Occipital lobe (tissue), 2 donors: ENCODE results near the gene PEAK1. TPM values are rescaled to one million over a fixed set of nuclear protein-coding genes. Genes with fewer than 3 reads are reported as not detected.

ENCODE experiments used
- DNase-seq: peaks from one replicate; lab custom pipeline; 2025; lab: John Stamatoyannopoulos, UW
- total RNA-seq: library from RNA; depleted of rRNA; stranded (reverse); fragments of >200 nt; gene quantifications from one replicate; pipeline ENCODE4 v1.2.3, GENCODE V29; 2014

The PEAK1 gene
- total RNA-seq, 1 donor from 2014 or later: 25.4 TPM

GRCh38 chr15:77064539-77065308 is 355.2 kb downstream of the PEAK1 start:
- DNase-seq: no peak

- no peak for DNase-seq
These were observed 355.8 kb downstream of the PEAK1 start for GRCh38 chr15:77064063-77064462.

DNA sequence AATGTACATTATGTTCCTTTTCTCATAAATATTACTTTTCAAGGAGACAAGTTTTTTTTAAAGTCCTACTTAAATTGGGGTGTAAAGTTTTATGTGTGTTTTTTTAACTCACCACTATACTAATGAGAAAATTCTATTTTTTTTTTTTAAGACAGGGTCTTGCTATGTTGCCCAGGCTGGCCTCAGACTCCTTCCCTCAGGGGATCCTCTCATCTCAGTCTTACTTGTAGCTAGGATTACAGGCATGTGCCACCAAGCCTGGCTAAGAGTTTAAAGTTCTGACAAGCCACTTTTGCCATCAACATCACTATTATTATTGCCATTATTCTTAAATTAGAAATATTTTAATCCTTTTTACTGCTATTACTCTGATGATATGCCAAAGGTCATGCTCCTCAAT is 356.7 kb downstream of the PEAK1 start:
- no peak for DNase-seq

DNA sequence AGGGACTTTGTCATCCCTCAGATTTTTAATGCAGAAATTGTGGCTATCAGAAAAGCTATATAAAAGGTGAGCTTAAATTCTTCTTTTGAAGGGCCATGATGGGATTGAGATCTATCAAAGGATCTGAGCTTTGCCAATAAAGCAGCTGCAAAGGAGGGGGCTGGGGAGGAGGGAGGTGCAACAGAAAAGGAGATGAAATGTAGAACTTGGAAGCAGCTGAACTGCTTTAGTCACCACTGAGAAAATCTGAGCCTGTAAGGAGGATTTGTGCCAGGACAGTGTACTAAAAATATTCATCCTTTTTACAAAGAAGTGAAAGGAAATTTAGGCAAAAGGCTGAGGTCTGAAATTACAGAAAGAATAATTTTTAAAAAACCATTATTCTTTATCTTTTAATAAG is 359.4 kb downstream of the PEAK1 start:
- DNase-seq: peak; percentile 46

DNA sequence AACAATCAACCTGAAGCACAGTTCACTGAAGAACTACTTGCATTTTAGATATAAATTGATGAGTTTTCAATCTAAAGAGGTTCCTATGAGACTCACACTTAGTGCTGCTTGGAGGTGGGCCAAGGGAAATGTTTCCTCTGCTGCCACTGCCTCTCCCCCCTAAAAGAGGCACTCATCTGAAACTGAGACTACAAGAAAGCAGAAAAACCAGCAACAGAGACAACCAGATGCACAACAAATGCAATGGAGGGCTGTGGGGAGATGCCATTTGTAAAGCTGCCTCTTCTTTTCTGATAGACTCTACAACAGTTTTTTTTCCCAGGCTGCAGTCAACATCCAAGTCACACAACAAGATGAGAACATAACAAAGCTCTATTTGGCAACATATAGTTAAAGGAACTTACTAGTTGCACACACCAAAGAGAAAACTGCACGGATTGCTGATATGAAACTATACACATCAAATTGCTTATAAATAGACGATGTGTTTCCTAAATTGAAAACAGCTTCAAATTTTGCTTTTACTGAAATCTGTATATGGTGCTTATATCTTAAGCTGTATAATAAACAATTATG is 360.0 kb downstream of the PEAK1 start:
- no peak for DNase-seq

DNA sequence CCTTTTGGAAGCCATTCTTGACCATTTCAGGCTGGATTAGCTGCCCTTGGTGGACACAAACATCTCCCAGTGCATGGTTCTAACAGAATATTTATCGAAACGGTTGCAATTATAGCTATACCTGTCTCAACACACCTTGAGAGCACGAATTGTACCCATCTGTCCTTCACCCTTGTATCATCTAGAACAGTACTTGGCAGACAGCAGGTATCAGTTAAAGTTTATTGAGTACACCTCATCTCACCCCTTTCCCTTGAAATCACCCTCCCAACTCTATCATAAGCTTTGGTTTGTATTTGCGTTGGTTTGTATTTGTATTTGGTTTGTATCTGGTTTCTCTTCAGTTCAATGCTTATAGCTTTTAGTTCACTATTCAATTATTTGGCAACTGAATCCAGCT is 361.4 kb downstream of the PEAK1 start:
- no peak for DNase-seq

- no peak for DNase-seq
These were observed 362.2 kb downstream of the PEAK1 start for GRCh38 chr15:77057685-77058084.

DNA sequence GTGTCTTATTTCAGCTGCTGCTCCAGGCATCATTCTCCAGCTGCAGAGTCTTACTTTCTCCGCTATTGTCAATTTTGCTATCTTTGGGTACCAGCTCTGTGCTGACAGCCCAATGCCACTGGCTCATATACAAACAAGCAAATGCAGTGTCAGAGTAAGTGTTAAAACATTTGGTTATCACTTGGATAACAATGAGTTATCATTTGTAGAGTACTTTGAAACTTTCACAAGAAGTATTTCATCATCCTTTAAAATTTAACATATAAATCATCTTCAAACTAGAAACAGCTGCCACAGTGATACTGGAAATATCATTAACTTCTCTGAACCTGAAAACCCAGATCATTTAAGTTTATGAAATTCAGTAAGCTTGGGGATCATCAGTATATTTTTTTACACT is 362.8 kb downstream of the PEAK1 start:
- DNase-seq: no peak

GRCh38 chr15:77053709-77054108 is 366.2 kb downstream of the PEAK1 start:
- no peak for DNase-seq

DNA sequence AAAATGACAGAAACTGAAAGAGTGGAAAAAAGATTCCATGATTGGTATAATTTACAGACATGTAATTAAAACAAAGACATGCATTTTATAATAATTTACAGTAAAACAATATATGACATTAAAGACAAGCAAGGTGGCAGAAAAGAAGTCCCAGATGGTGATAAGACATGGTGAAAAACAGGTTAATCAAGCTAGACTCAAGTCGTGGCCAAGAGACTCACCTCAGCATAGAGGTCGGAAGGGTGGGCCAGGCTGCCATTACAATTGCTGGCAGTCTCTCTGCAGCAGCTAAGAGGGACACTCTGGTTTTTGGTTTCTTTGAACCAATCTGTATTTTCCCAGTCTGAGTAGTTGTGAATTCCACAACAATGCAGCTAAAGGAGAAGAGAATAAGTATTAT is 367.3 kb downstream of the PEAK1 start:
- no peak for DNase-seq

Other genes starting within 250 kb of the PEAK1 start
- 41.6 TPM for gene HMG20A, start 784 bp upstream of the PEAK1 start, total RNA-seq
- gene LINGO1, start 212.8 kb upstream of the PEAK1 start, total RNA-seq: 45.7 TPM